GM21367 (cell line): ENCODE measurements around the gene RUNX2.

Experiments used
- ATAC-seq: cut with Tn5 transposase; IDR thresholded peaks from one replicate; pipeline ENCODE4 v1.9.1; 2021; ENCODE audit not compliant: unreplicated experiment

RUNX2 gene

GRCh38 chr6:45689926-45690615 lies 361.9 kb downstream of the RUNX2 start:
- no peak for ATAC-seq

- ATAC-seq, result no peak
These were observed 362.7 kb downstream of the RUNX2 start for GRCh38 chr6:45690846-45691245.

DNA sequence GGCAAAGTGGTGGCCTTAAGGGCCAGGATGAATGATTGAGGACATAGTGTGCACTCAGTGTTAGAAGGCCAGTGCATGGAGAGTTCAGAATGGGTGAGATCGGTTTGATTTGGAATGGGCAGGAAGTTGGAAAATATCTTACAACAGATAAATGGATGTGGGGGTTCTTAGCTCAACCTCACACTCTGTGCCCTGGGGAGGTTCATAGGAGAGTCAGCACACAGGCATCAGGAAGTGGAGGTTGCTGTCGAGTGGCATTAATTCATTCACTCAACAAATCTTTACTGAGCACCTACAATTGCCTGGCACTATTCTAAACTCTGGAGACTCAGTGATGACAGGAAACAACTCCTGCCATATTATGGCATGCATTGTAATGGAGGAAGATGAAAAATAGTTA lies 363.3 kb downstream of the RUNX2 start:
- no peak for ATAC-seq

- ATAC-seq, result no peak
These were observed 363.9 kb downstream of the RUNX2 start for GRCh38 chr6:45692021-45692420.

GRCh38 chr6:45696738-45697137 lies 368.6 kb downstream of the RUNX2 start:
- no peak for ATAC-seq

- ATAC-seq, result peak; percentile 66
These were observed 369.5 kb downstream of the RUNX2 start for GRCh38 chr6:45697605-45698004.

DNA sequence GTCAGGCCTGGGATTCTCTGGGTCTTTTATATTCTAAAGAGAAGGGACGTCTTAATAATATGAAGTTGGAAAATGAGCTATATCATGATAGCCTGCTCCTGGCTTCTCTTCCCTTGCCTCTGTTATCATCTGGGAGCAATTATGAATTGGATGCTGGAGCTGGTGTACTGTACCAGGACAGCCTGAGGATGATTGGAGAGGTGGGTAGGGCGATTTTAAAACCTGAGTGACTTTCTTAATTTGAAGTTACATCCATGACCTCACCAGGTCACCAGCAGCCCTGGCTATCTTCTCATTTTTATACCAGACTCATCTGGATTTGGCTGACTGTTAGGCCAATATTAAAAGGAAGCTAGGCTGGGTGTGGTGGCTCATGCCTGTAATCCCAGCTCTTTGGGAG lies 369.9 kb downstream of the RUNX2 start:
- no peak for ATAC-seq

GRCh38 chr6:45699663-45700062 lies 371.5 kb downstream of the RUNX2 start:
- ATAC-seq, result no peak

- no peak for ATAC-seq
These were observed 375.0 kb downstream of the RUNX2 start for GRCh38 chr6:45702849-45703739.

GRCh38 chr6:45704056-45704800 lies 376.1 kb downstream of the RUNX2 start:
- ATAC-seq, result no peak

DNA sequence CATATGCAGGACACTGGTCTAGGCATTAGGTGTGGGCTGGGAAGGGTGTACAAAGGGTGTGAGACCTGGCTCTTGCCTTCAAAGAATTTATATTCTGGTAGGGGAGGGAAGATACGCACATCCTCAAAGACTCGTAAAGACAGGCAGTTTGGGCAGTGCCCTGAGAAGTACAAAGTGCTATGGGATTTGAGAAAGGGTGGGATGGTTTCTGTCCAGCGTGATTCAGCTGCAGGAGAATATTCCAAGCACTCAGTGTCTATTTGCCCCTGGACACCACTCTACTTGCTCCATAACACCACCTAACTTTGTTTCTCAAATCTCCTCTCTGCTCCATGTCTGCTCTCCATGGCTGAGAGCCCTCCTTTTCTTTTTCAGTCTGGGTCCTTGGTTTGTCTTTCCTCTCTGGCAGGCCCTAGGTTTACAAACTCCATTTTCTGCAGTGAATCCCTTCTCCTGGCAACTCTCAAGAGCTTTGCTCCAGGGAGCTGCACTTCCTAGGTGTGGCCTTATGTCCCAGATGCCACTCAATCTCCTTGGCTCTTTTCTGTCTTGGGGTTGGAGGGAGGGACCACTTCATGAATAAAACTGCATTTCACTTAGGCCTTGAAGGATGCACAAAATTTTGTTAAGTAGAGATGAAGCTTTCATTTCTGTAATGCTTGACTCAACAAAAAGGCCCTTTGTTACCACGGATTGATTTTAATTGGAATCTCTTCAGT lies 377.2 kb downstream of the RUNX2 start:
- no peak for ATAC-seq

DNA sequence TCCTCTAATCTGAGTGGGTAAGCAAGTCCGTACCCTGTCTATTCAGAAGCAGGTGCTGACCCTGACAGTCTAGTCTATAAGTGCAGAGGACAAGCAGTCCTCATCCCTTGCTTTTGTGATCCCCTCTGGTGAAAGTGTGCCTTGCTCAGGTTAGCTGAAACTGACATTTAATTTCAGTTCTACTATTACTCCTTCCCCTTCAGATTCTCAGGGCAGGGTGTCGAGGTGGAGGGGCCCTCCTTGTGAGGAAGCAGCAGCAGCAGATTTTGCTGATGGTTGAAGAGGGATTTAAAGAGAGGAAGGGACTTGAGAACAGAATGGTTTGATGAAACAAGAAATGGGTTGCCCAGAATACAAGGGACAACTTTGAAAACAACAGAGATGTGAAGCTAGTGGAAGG lies 378.2 kb downstream of the RUNX2 start:
- ATAC-seq, result no peak

GRCh38 chr6:45707176-45707575 lies 379.0 kb downstream of the RUNX2 start:
- ATAC-seq, result no peak

DNA sequence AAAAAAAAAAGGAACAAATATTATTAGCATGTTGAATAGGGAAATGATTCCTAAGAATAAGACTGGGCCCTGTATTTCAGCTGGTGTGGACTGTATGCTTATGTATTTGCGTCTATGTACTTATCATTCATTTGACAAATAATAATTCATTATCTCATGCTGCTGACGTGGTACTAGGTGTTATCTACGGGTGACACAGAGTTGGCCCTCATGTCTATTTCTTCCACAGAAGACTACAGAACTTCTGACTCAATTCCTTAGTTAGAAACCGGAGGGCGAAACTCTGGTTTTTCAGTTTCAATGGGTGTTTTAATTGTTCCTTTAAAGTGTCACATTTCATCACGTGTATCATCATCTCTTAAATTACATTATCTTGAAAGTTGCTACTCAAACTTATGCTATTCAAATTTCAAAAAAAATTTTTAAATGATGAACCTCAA lies 381.7 kb downstream of the RUNX2 start:
- ATAC-seq, result peak; percentile 51

GRCh38 chr6:45710304-45710821 lies 382.2 kb downstream of the RUNX2 start:
- ATAC-seq, result peak; percentile 64

DNA sequence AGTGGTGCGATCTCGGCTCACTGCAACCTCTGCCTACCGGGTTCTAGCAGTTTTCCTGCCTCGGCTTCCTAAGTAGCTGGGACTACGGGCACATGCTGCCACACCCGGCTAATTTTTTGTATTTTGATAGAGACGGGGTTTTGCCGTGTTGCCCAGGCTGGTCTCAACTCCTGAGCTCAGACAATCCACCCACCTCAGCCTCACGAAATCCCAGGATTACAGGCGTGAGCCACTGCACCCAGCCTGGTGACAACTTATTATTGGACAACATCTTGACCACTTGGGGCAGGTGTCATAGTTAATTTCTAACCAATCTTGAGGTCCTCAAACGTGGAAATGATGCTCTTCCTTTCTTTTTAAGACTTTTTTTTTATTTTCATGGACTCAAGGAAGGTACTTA lies 383.9 kb downstream of the RUNX2 start:
- no peak for ATAC-seq

DNA sequence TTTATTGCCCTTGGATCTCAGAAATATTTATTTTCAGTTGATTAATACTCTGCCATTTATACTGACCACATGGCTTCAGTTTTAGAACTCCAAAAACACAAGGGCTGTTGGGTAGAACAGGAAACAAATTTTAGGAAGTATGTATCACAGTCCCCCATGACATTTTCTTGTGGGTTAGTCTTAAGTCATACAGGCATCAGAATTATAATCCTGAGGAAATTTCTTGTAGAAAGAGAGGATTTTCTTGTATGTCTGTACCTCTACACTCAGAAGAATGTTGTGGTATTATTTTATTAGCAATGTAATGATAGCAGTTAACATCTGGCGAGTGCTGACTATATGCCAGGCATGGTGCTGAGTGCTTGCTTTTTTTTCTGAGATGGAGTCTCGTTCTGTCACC lies 384.7 kb downstream of the RUNX2 start:
- ATAC-seq, result no peak
